Measurements from ENCODE around the gene ARHGAP8.
"Not testable (repeated sequence)": the region's sequence is repeated elsewhere in the genome, so short reads cannot be mapped to it uniquely, and the experiment has no call there.

Gene ARHGAP8

DNA sequence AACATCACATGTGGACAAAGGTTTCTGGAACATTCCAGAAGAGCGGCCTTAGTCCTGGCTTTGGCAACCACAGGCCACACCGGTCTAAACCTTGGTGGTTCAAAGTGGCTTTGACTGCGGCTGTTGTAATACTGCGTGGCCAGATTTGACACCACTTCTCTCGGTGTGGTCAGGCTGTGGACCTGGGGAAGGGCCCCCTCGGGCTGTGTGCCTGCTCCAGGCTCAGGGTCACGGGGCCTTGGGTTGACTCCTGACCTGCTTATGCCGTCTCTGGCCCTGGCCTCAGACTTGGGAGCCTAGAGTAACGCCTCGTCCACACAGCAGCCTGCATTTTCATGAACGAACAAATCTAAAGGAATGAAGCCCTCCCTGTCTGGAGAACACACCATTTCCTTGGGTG, 139.4 kb downstream of the ARHGAP8 start:
- no peak for DNase-seq

- no peak for DNase-seq
These were observed 139.9 kb downstream of the ARHGAP8 start for GRCh38 chr22:44892243-44892642.

- no peak for DNase-seq
These were observed 140.7 kb downstream of the ARHGAP8 start for GRCh38 chr22:44892803-44893730.

DNA sequence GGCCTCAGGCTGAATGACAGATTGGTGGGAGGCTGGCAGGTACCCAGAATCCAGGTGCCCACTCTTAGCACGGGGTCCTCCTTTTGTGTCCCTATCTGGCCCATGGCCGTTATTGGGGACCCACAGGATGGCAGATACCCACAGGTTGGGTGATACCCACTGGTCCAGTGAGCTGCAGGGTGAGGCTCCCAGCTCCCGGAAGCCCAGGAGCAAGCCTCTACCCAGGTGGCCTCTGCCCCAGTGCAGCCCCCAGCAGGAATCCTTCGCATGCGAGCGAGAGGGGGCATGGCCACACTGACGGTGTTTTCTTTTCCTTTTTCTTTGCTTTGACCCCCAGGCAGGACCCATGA, 141.3 kb downstream of the ARHGAP8 start:
- DNase-seq, result no peak

- no peak for DNase-seq
These were observed 141.9 kb downstream of the ARHGAP8 start for GRCh38 chr22:44894321-44894720.

- no peak for DNase-seq
These were observed 142.4 kb downstream of the ARHGAP8 start for GRCh38 chr22:44894782-44895181.

DNA sequence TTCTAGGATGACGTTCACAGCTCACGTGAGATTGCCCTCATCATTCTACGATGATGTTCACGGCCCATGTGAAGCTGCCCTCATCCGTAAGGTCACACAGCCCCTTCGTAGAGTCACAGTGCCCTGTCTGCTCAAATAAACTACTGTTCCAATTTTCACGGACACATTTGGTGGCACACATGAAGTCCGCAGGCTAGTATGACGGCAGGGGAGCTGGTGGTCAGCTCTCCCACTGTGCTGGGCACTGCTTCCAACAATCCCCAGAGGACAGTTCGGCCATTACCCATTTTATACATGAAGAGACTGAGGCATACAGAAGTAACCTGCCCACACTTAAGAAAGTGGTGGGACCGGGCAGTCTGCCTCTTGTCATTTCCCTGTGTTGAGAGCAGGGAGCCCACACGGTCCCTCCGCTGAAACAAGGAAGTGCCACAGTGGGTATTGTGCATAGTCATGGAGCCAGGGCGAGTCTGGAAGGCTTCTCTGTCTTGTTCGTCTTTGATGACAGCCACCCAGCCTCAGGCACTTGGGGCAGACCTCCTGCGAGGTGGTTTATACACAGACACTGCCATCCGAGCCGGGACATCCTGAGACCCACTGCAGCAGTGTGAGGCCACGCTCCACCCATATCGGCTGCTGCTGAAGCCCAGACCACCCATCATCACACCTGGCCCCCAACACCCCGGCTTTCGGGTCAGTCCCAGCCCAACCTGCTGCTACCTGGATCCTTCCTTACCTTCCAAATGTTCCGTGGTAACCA, 143.1 kb downstream of the ARHGAP8 start:
- DNase-seq, result no peak

GRCh38 chr22:44898236-44898635, 145.9 kb downstream of the ARHGAP8 start:
- no peak for DNase-seq

DNA sequence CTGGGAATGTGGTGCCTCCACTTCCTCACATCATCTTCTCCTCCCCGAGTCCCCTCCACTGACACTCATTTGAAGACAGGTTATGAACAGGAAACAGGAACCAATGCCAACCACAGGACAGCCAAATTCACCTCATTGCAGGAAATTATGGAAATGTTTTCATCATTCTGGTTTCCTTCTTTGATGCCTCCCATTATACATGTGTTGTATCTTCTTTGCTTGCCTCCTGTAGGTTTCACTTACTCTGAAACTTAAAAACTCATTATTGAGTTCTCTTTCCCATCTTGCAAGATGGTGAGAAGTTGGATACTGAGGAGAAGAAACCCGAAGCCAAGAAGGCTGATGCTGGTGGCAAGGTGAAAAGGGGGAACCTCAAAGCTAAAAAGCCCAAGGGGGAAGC, 148.9 kb downstream of the ARHGAP8 start:
- DNase-seq, result no peak

DNA sequence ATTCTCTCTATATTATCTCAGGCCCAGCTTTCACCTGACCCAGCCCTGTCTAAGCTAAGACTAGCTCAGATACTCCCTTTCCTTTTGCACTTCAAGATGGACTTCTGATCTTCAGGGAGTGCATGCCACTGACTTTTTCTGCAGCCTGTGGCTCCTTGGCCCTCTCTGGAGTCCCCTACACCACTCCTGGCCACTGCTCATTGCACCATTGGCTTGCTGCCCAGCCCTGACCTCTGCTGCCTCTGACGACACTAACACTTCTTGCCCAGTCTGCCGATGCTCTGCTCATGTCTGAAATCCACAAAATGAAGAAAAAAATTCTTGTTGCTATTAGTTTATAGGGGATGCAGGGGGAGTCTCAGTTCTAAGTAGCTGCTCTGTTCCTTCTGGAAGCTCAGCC, 150.8 kb downstream of the ARHGAP8 start:
- DNase-seq, result not testable (repeated sequence)

- DNase-seq, result not testable (repeated sequence)
These were observed 152.2 kb downstream of the ARHGAP8 start for GRCh38 chr22:44904492-44905152.

GRCh38 chr22:44906248-44906936, 154.0 kb downstream of the ARHGAP8 start:
- no peak for DNase-seq

GRCh38 chr22:44906999-44907644, 154.7 kb downstream of the ARHGAP8 start:
- DNase-seq, result no peak

DNA sequence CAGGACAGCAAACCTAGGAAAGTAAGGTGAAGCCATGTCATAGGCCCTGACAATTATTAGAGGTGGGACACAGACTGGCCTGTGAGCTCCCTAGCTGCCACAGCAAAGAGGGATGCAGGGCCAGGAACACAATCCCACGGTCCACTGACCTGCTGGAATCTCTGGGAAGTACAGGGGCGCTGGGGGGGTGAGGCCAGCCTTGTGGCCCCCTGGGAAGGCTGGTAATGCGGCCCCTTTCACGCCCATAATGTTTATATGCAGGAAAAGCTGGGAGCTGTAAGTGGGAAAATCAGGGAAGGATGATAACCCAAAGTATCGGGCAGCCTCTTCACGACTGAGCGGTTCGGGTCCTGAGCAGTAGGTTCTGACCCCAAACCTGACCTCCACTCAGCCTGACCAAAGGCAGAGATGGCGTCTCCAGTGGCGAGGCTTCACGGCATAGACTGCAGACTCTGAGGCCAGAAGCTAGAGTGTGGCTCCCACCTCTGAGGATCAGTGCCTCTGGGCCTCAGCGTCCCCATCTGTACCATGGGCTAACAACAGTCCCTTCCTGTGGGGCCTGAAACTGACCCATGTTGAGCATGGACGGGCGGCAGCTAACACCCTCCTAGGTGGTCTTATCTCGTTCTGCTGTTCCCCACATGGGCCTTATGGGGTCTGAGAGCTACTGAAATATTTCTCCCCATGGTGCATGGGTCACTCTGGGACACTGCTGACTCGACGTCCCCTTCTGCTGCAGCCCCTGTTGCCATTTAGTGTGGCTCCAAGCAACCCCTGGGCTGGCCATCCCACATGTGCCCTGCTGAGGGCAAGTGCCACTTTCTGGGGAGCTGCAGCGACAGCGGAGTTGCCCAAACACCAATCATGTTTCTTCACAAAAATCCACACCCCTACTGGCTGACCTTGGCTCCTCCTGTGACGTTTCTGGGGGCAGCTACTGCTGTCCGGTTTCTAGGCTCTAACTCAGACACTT, 155.7 kb downstream of the ARHGAP8 start:
- DNase-seq, result no peak

DNA sequence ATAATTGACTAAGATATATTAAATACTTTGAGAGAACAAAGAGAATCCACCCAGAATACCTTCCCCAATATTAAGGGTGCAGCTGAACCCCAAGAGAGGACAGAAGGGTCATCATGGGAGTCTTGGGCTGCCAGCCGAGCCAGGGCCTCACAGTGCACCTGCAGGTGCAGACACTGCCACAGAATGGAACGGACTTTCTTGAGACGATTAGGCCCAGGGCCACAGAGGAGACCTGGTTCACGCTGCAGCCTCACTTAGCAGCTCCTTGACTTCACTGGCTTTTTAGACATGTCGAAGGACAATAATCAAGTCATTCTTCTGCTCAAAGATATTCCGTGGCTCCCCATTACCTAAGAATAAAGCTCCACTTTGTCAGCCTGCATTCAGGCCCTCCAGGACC, 156.9 kb downstream of the ARHGAP8 start:
- no peak for DNase-seq

Data from stimulated activated CD4-positive, alpha-beta T cell treated with anti-CD3 and anti-CD28 coated beads, Interleukin-2, amount 100 ng/mL, for 48 hours (primary cell).